HG03521 (cell line): ENCODE data around the gene EFCAB10.

Source experiments
- ATAC-seq: cut with Tn5 transposase; IDR thresholded peaks from one replicate; pipeline ENCODE4 v1.9.1; 2021; ENCODE audit warnings: mild to moderate bottlenecking, moderate library complexity; ENCODE audit not compliant: unreplicated experiment

EFCAB10 gene

GRCh38 chr7:105581066-105581811 is at the start of gene EFCAB10:
Gene EFCAB10 (minus strand): TSS chr7:105581493. CDS start chr7:105581463, 30 bp downstream.
- ATAC-seq, result peak; percentile 58

- no peak for ATAC-seq
Observed at GRCh38 chr7:105625986-105626385, 44.7 kb upstream of the EFCAB10 start.

GRCh38 chr7:105623906-105624305 is 42.6 kb upstream of the EFCAB10 start:
- no peak for ATAC-seq

- no peak for ATAC-seq
Observed at GRCh38 chr7:105623378-105623777, 42.1 kb upstream of the EFCAB10 start.

GRCh38 chr7:105622106-105622731 is 40.9 kb upstream of the EFCAB10 start:
- ATAC-seq, result no peak

GRCh38 chr7:105621617-105622016 is 40.3 kb upstream of the EFCAB10 start:
- ATAC-seq, result no peak

- no peak for ATAC-seq
Observed at GRCh38 chr7:105621176-105621575, 39.9 kb upstream of the EFCAB10 start.

- ATAC-seq, result no peak
Observed at GRCh38 chr7:105619590-105619989, 38.3 kb upstream of the EFCAB10 start.

- ATAC-seq, result no peak
Observed at GRCh38 chr7:105618016-105618296, 36.7 kb upstream of the EFCAB10 start.

- ATAC-seq, result no peak
Observed at GRCh38 chr7:105617280-105618015, 36.2 kb upstream of the EFCAB10 start.

GRCh38 chr7:105614341-105614840 is 33.1 kb upstream of the EFCAB10 start:
- ATAC-seq, result no peak

GRCh38 chr7:105613611-105614330 is 32.5 kb upstream of the EFCAB10 start:
- ATAC-seq, result no peak

- ATAC-seq, result no peak
Observed at GRCh38 chr7:105612806-105613205, 31.5 kb upstream of the EFCAB10 start.

GRCh38 chr7:105611856-105612775 is 30.8 kb upstream of the EFCAB10 start:
- no peak for ATAC-seq

- no peak for ATAC-seq
Observed at GRCh38 chr7:105610165-105610930, 29.1 kb upstream of the EFCAB10 start.

GRCh38 chr7:105602325-105603305 is 21.3 kb upstream of the EFCAB10 start:
- ATAC-seq, result no peak

GRCh38 chr7:105600720-105601550 is 19.6 kb upstream of the EFCAB10 start:
- no peak for ATAC-seq
